ENCODE data around the gene NCOA4.
"Not testable (repeated sequence)": the region's sequence is repeated elsewhere in the genome, so short reads cannot be mapped to it uniquely, and the experiment has no call there.

The NCOA4 gene

GRCh38 chr10:45971742-45972105 is 58.7 kb downstream of the NCOA4 start:
- H3K4me1 ChIP-seq; H3K27me3 ChIP-seq (ENCODE audit: low read depth); H3K36me3 ChIP-seq (replicated peaks); in situ Hi-C loops (cut with MboI; ENCODE audit: low sequenced_read_pairs); H3K9me3 ChIP-seq: not testable (repeated sequence)
- H3K4me3 ChIP-seq = peak overlapping the region; percentile 81
- peak in 1 of 2 experiments; percentile 29 for DNase-seq (ENCODE audit: low spot score in 2 of 2)

- H3K9me3 ChIP-seq; H3K4me1 ChIP-seq; H3K27me3 ChIP-seq (ENCODE audit: low read depth); in situ Hi-C loops (cut with MboI; ENCODE audit: low sequenced_read_pairs); H3K36me3 ChIP-seq (replicated peaks): not testable (repeated sequence)
- H3K4me3 ChIP-seq = peak overlapping the region; percentile 81
- peak in 1 of 2 experiments; percentile 14 for DNase-seq (ENCODE audit: low spot score in 2 of 2)
Measured at GRCh38 chr10:45971019-45971418, 59.4 kb downstream of the NCOA4 start.

- H3K4me1 ChIP-seq; DNase-seq (ENCODE audit: low spot score in 2 of 2); H3K9me3 ChIP-seq; in situ Hi-C loops (cut with MboI; ENCODE audit: low sequenced_read_pairs); H3K27me3 ChIP-seq (ENCODE audit: low read depth); H3K36me3 ChIP-seq (replicated peaks); H3K4me3 ChIP-seq: not testable (repeated sequence)
Measured at GRCh38 chr10:45962686-45963452, 67.6 kb downstream of the NCOA4 start.

- in situ Hi-C loops (cut with MboI; ENCODE audit: low sequenced_read_pairs); H3K4me3 ChIP-seq; H3K27me3 ChIP-seq (ENCODE audit: low read depth); H3K36me3 ChIP-seq (replicated peaks); H3K4me1 ChIP-seq; H3K9me3 ChIP-seq; DNase-seq (ENCODE audit: low spot score in 2 of 2): not testable (repeated sequence)
Measured at GRCh38 chr10:45957928-45958327, 72.5 kb downstream of the NCOA4 start.

- H3K27me3 ChIP-seq (ENCODE audit: low read depth); H3K4me3 ChIP-seq; H3K9me3 ChIP-seq; in situ Hi-C loops (cut with MboI; ENCODE audit: low sequenced_read_pairs); H3K36me3 ChIP-seq (replicated peaks); H3K4me1 ChIP-seq: not testable (repeated sequence)
- DNase-seq (ENCODE audit: low spot score in 2 of 2) = peak in 1 of 2 experiments; percentile 10
Measured at GRCh38 chr10:45956634-45957033, 73.8 kb downstream of the NCOA4 start.

Measured in HAP-1 (cell line).